Nephron (organoid): ENCODE results near the gene STRBP.
A peak's percentile ranks its signal among the peaks of the same experiment; 100 is the strongest.
"Not testable (repeated sequence)": the region's sequence is repeated elsewhere in the genome, so short reads cannot be mapped to it uniquely, and the experiment has no call there.

Experiments used
- H3K27ac Mint-ChIP-seq, 3 experiments: 2 replicates each; pipeline ENCODE4 v1.8.0; 2020; ENCODE audit warnings: mixed read lengths in 3 of 3, mild to moderate bottlenecking in 2 of 3, moderate library complexity in 1 of 3
- H3K27me3 Mint-ChIP-seq: 2 replicates; pipeline ENCODE4 v1.8.0; 2021; ENCODE audit warnings: low read depth, mild to moderate bottlenecking, moderate library complexity, mixed read lengths
- H3K36me3 Mint-ChIP-seq: 2 replicates; pipeline ENCODE4 v1.8.0; 2020; ENCODE audit warnings: low read depth, mixed read lengths
- H3K4me1 Mint-ChIP-seq: 2 replicates; pipeline ENCODE4 v1.8.0; 2020; ENCODE audit warnings: mixed read lengths
- H3K4me3 Mint-ChIP-seq, 3 experiments: 2 replicates each; pipeline ENCODE4 v1.8.0; 2020; ENCODE audit warnings: mild to moderate bottlenecking in 3 of 3, mixed read lengths in 3 of 3, moderate library complexity in 2 of 3
- H3K9me3 Mint-ChIP-seq: 2 replicates; pipeline ENCODE4 v1.8.0; 2020; ENCODE audit warnings: mixed read lengths
- TF ChIP-seq, protein P1 (sequence below), 3 experiments: fragments of 200-600 bp; sonication (generic); IDR thresholded peaks; one replicate each; pipeline ENCODE4 v1.5.0; 2021; ENCODE audit warnings: antibody characterized with exemption in 3 of 3; ENCODE audit not compliant: unreplicated experiment in 3 of 3

STRBP gene

DNA sequence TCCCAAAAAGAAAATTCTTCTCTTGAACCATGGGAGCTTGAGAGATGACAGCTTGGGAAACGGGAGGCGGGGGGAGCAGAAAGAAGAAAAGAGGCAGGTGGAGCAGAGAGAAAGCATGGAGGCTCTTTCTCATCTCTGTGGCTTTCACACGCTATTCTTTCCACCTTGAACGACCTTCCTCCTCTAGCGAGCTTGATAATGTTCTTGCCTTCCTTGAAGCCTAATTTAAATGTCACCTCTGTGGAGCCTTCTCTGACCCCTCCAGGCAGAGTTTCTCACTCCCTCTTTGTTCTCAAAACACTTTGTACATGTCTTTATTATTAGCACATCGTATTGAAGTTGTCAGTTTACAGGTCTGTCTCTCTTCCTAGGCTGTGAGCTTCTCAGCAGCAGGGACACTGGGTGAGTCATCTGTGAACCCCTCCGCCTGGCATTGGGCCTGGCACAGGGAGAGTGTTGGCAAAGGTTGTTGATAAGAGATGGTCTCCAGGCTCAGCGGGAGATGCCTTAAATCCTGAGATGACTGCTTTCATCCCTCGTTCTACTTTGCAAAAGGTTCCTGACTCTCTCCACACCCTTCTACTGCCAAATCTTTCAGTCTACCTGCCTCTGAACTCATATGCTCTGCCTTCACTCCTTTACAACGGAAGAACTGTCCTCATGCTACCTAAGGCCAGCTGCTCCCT is 14.1 kb upstream of the STRBP start:
- no peak overlapping the region for H3K4me3 Mint-ChIP-seq
- H3K9me3 Mint-ChIP-seq = peaks cover 5% of the 10 kb centered on the region
- no peak overlapping the region for H3K27ac Mint-ChIP-seq
- TF ChIP-seq, protein P1, sequence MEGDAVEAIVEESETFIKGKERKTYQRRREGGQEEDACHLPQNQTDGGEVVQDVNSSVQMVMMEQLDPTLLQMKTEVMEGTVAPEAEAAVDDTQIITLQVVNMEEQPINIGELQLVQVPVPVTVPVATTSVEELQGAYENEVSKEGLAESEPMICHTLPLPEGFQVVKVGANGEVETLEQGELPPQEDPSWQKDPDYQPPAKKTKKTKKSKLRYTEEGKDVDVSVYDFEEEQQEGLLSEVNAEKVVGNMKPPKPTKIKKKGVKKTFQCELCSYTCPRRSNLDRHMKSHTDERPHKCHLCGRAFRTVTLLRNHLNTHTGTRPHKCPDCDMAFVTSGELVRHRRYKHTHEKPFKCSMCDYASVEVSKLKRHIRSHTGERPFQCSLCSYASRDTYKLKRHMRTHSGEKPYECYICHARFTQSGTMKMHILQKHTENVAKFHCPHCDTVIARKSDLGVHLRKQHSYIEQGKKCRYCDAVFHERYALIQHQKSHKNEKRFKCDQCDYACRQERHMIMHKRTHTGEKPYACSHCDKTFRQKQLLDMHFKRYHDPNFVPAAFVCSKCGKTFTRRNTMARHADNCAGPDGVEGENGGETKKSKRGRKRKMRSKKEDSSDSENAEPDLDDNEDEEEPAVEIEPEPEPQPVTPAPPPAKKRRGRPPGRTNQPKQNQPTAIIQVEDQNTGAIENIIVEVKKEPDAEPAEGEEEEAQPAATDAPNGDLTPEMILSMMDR (IDR thresholded peaks at IDR 0.05; ENCODE audit: unreplicated experiment in 3 of 3) = no peak
- no peaks in the 10 kb centered on the region for H3K36me3 Mint-ChIP-seq
- peaks cover 3% of the 10 kb centered on the region for H3K27me3 Mint-ChIP-seq
- no peaks in the 10 kb centered on the region for H3K4me1 Mint-ChIP-seq

DNA sequence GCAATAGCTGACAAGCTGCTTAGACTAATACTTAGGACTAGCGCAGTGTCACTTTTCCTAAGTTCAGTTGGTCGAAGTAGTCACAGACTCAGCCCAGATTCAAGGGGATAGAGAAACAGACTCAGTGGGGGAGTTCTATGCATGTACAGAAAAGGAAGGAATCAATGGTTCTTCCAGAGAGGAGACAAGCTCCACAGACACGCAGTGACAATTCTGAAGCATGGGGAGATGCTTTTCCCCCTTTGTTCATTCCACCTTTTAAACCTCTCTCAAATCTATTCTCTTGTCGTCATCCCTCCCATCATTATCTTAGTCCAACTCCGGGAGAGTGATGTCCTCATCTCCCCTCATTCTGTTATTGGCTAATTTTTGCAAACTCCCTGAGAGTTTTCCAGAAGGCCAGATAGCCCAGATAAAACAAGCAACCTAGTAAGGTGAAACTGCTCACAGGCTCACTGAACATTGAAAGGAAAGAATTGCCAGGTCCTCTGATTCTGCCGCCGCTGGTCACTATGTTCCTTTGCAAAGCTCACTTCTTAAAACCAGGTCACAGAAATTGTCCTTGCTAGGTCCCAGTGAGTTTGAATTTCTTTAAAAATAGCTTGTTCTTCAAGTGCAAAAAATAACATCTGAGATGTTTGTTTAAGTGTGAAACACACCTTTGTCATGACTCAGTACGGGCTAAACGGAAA is 13.4 kb upstream of the STRBP start:
- H3K4me1 Mint-ChIP-seq = no peaks in the 10 kb centered on the region
- no peaks in the 10 kb centered on the region for H3K36me3 Mint-ChIP-seq
- H3K4me3 Mint-ChIP-seq = no peak overlapping the region
- peaks cover 5% of the 10 kb centered on the region for H3K9me3 Mint-ChIP-seq
- H3K27ac Mint-ChIP-seq = no peak overlapping the region
- TF ChIP-seq, protein P1 (IDR thresholded peaks at IDR 0.05; ENCODE audit: unreplicated experiment in 3 of 3) = no peak
- peaks cover 1% of the 10 kb centered on the region for H3K27me3 Mint-ChIP-seq

DNA sequence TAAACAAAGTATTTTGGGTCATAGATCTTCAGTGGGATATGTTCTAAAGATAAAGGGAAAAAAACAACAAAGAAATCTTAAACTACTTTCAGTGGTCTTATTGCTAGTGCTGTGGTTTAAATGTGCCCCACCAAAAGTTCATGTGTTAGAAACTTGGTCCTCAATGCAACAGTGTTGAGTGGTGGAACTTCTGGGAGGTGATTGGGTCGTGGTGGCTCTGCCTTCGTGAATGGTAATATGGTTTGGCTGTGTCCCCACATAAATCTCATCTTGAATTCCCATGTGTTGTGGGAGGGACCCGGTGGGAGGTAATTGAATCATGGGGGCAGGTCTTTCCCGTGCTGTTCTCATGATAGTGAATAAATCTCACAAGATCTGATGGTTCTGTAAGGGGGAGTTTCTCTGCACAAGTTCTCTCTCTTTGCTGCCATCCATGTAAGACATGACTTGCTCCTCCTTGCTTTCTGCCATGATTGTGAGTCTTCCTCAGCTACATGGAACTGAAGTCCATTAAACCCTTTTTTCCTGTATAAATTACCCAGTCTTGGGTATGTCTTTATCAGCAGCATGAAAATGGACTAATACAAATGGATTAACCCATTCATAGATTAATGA is 10.6 kb upstream of the STRBP start:
- not testable (repeated sequence) for H3K4me1 Mint-ChIP-seq, H3K27ac Mint-ChIP-seq, H3K9me3 Mint-ChIP-seq, H3K27me3 Mint-ChIP-seq, H3K4me3 Mint-ChIP-seq, H3K36me3 Mint-ChIP-seq

DNA sequence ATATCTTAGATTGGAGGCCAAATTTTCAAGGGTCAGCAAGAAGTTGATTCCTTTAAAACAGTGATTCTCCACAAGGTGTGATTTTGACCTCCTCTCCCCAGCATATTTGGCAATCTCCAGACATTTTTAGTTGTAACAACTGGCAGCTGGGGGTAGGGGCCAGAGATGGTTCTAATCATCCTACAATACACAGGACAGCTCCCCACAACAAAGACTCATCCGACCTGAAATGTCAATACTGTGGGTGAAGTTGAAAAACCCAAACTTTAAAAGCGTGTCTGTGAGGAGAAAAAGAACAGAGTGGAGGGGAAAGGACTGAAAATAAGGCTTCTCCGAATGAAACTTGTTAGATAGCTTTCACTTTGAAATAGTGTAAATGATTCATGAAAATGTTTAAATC is 10.0 kb upstream of the STRBP start:
- Mint-ChIP-seq H3K27ac (no peak overlapping the region), H3K9me3 (peaks cover 5% of the 10 kb centered on the region), H3K4me1 (no peaks in the 10 kb centered on the region), H3K36me3 (no peaks in the 10 kb centered on the region), H3K4me3 (no peak overlapping the region), H3K27me3 (no peaks in the 10 kb centered on the region)
- TF ChIP-seq, protein P1 (IDR thresholded peaks at IDR 0.05; ENCODE audit: unreplicated experiment in 3 of 3) = no peak

DNA sequence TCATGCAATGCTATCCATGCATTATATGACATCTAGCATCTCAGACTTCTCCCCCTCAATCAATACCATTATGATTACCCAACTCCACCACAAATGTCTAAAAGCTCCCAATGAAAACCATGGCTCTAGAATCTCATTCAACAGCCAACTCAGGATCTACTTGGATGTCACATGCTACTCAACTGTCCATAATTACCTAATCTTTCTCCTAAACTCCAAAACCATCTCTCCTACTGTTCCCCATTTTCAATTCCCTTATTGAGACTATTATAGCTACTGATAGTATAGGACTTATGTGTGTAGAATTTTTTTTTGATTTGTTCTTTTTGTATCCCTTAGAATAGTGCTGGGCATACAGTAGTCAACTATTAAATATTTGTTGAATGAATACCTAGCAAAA is 8.2 kb upstream of the STRBP start:
- H3K4me3 Mint-ChIP-seq = no peak overlapping the region

DNA sequence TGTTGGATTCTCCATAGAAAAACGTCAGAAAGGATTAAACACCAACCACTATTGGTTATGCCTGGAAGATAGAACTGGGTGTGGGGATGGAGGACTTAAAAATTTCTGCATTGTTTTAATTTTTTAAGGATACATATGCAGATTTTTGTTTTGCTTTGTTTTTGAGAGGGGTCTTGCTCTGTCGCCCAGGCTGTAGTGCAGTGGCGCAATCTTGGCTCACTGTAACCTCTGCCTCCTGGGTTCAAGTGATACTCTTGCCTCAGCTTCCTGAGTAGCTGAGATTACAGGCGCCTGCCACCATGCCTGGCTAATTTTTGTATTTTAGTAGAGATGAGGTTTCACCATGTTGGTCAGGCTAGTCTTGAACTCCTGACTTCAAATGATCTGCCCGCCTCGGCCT is 2.7 kb upstream of the STRBP start:
- H3K27ac Mint-ChIP-seq, H3K4me1 Mint-ChIP-seq, H3K36me3 Mint-ChIP-seq, H3K9me3 Mint-ChIP-seq: not testable (repeated sequence)
- H3K4me3 Mint-ChIP-seq = peak overlapping the region; percentile 48 to 69 (median 62)
- peaks cover 16% of the 10 kb centered on the region for H3K27me3 Mint-ChIP-seq

More for the DNA sequence above, 8.2 kb upstream of the STRBP start:
- Mint-ChIP-seq H3K27ac (no peak overlapping the region), H3K36me3 (no peaks in the 10 kb centered on the region), H3K27me3 (peaks cover 5% of the 10 kb centered on the region), H3K4me1 (no peaks in the 10 kb centered on the region), H3K9me3 (peaks cover 5% of the 10 kb centered on the region)
- TF ChIP-seq, protein P1 (IDR thresholded peaks at IDR 0.05; ENCODE audit: unreplicated experiment in 3 of 3) = no peak
